IPS-18a (cell line): Measurements from ENCODE around the gene ALOX5.
"Not testable (repeated sequence)": the region's sequence is repeated elsewhere in the genome, so short reads cannot be mapped to it uniquely, and the experiment has no call there.

ENCODE experiments used
- H3K27ac ChIP-seq: one replicate; pipeline ENCODE4 v1.5.1; 2013; ENCODE audit warnings: low read length
- H3K27me3 ChIP-seq: one replicate; pipeline ENCODE4 v1.6.1; 2013; ENCODE audit warnings: mild to moderate bottlenecking, low read length; ENCODE audit not compliant: control insufficient read depth, insufficient read depth
- H3K36me3 ChIP-seq: one replicate; pipeline ENCODE4 v1.6.1; 2013; ENCODE audit warnings: low read depth, low read length; ENCODE audit not compliant: control insufficient read depth
- H3K4me1 ChIP-seq: one replicate; pipeline ENCODE4 v1.6.1; 2013; ENCODE audit warnings: low read depth, low read length; ENCODE audit not compliant: control insufficient read depth
- H3K4me3 ChIP-seq: one replicate; pipeline ENCODE4 v1.5.1; 2013; ENCODE audit warnings: low read length
- H3K9ac ChIP-seq: one replicate; pipeline ENCODE4 v1.6.1; 2013; ENCODE audit warnings: mild to moderate bottlenecking, low read length, moderate library complexity
- H3K9me3 ChIP-seq: one replicate; pipeline ENCODE4 v1.6.1; 2013; ENCODE audit warnings: low read depth, low read length; ENCODE audit not compliant: control insufficient read depth

The ALOX5 gene

GRCh38 chr10:45466784-45467183 lies 92.8 kb downstream of the ALOX5 start:
- Histone ChIP-seq H3K9ac (no peak overlapping the region), H3K9me3 (no peaks in the 10 kb centered on the region), H3K4me1 (peaks cover 4% of the 10 kb centered on the region), H3K36me3 (no peaks in the 10 kb centered on the region), H3K4me3 (no peak overlapping the region), H3K27me3 (no peaks in the 10 kb centered on the region), H3K27ac (no peak overlapping the region)

GRCh38 chr10:45468079-45468478 lies 94.1 kb downstream of the ALOX5 start:
- Histone ChIP-seq H3K4me3 (no peak overlapping the region), H3K27ac (no peak overlapping the region), H3K27me3 (no peaks in the 10 kb centered on the region), H3K9ac (no peak overlapping the region), H3K4me1 (peaks cover 12% of the 10 kb centered on the region), H3K36me3 (no peaks in the 10 kb centered on the region), H3K9me3 (no peaks in the 10 kb centered on the region)

- Histone ChIP-seq H3K4me3 (no peak overlapping the region), H3K9me3 (no peaks in the 10 kb centered on the region), H3K4me1 (peaks cover 12% of the 10 kb centered on the region), H3K36me3 (no peaks in the 10 kb centered on the region), H3K27ac (no peak overlapping the region), H3K9ac (no peak overlapping the region), H3K27me3 (no peaks in the 10 kb centered on the region)
Measured at GRCh38 chr10:45470098-45471012, 96.3 kb downstream of the ALOX5 start.

- peaks cover 12% of the 10 kb centered on the region for H3K4me1 ChIP-seq
- no peaks in the 10 kb centered on the region for H3K9me3 ChIP-seq
- no peaks in the 10 kb centered on the region for H3K27me3 ChIP-seq
- H3K4me3 ChIP-seq, result no peak overlapping the region
- no peak overlapping the region for H3K27ac ChIP-seq
- H3K36me3 ChIP-seq, result no peaks in the 10 kb centered on the region
- H3K9ac ChIP-seq, result no peak overlapping the region
Measured at GRCh38 chr10:45471059-45471458, 97.0 kb downstream of the ALOX5 start.

GRCh38 chr10:45471531-45472310 lies 97.7 kb downstream of the ALOX5 start:
- H3K36me3 ChIP-seq, result no peaks in the 10 kb centered on the region
- H3K9ac ChIP-seq, result no peak overlapping the region
- H3K27me3 ChIP-seq, result no peaks in the 10 kb centered on the region
- H3K9me3 ChIP-seq, result no peaks in the 10 kb centered on the region
- H3K4me1 ChIP-seq, result peaks cover 12% of the 10 kb centered on the region
- H3K27ac ChIP-seq, result peak overlapping the region; percentile 46
- H3K4me3 ChIP-seq, result no peak overlapping the region

- Histone ChIP-seq H3K4me1 (peaks cover 12% of the 10 kb centered on the region), H3K4me3 (no peak overlapping the region), H3K9ac (no peak overlapping the region)
Measured at GRCh38 chr10:45473126-45473525, 99.1 kb downstream of the ALOX5 start.

GRCh38 chr10:45476559-45476958 lies 102.5 kb downstream of the ALOX5 start:
- Histone ChIP-seq H3K36me3 (no peaks in the 10 kb centered on the region), H3K4me3 (no peak overlapping the region), H3K9ac (no peak overlapping the region), H3K27me3 (no peaks in the 10 kb centered on the region), H3K27ac (no peak overlapping the region), H3K9me3 (no peaks in the 10 kb centered on the region), H3K4me1 (peaks cover 10% of the 10 kb centered on the region)

More at GRCh38 chr10:45473126-45473525, 99.1 kb downstream of the ALOX5 start:
- no peaks in the 10 kb centered on the region for H3K9me3 ChIP-seq
- H3K27me3 ChIP-seq, result no peaks in the 10 kb centered on the region
- H3K36me3 ChIP-seq, result no peaks in the 10 kb centered on the region
- H3K27ac ChIP-seq, result no peak overlapping the region

- Histone ChIP-seq H3K9me3 (no peaks in the 10 kb centered on the region), H3K9ac (no peak overlapping the region), H3K27me3 (no peaks in the 10 kb centered on the region), H3K4me3 (no peak overlapping the region), H3K4me1 (no peaks in the 10 kb centered on the region), H3K36me3 (no peaks in the 10 kb centered on the region), H3K27ac (no peak overlapping the region)
Measured at GRCh38 chr10:45480294-45480693, 106.3 kb downstream of the ALOX5 start.

- not testable (repeated sequence) for H3K27ac ChIP-seq, H3K4me1 ChIP-seq, H3K9me3 ChIP-seq
Measured at GRCh38 chr10:45481100-45481499, 107.1 kb downstream of the ALOX5 start.

GRCh38 chr10:45483002-45483401 lies 109.0 kb downstream of the ALOX5 start:
- no peak overlapping the region for H3K4me3 ChIP-seq
- H3K9ac ChIP-seq, result no peak overlapping the region
- no peaks in the 10 kb centered on the region for H3K9me3 ChIP-seq
- no peaks in the 10 kb centered on the region for H3K4me1 ChIP-seq
- H3K27me3 ChIP-seq, result no peaks in the 10 kb centered on the region
- H3K36me3 ChIP-seq, result no peaks in the 10 kb centered on the region
- H3K27ac ChIP-seq, result no peak overlapping the region

More at GRCh38 chr10:45481100-45481499, 107.1 kb downstream of the ALOX5 start:
- not testable (repeated sequence) for H3K27me3 ChIP-seq, H3K4me3 ChIP-seq, H3K9ac ChIP-seq, H3K36me3 ChIP-seq

GRCh38 chr10:45487735-45488134 lies 113.7 kb downstream of the ALOX5 start:
- H3K36me3 ChIP-seq, result no peaks in the 10 kb centered on the region
- H3K9me3 ChIP-seq, result no peaks in the 10 kb centered on the region
- H3K4me3 ChIP-seq, result no peak overlapping the region
- no peaks in the 10 kb centered on the region for H3K27me3 ChIP-seq
- no peaks in the 10 kb centered on the region for H3K4me1 ChIP-seq
- no peak overlapping the region for H3K9ac ChIP-seq
- H3K27ac ChIP-seq, result no peak overlapping the region
